ENCODE results near the gene OCA2. TPM values are rescaled to one million over a fixed set of nuclear protein-coding genes. Genes with fewer than 3 reads are reported as not detected.

Gene OCA2
- total RNA-seq, 1 experiment from 2014 or later, result 0.57 TPM

GRCh38 chr15:27826902-27827714, 272.0 kb downstream of the OCA2 start:
- no TSS peak for BruUV-seq (replicated peaks)
- POLR2A ChIA-PET, result no interaction called here

GRCh38 chr15:27826411-27826810, 272.7 kb downstream of the OCA2 start:
- H3K27ac Mint-ChIP-seq (ENCODE audit: unreplicated experiment), result no peak overlapping the region
- CTCF ChIA-PET, result no interaction called here
- H3K27me3 Mint-ChIP-seq (ENCODE audit: insufficient read depth, unreplicated experiment), result peaks cover 9% of the 10 kb centered on the region
- H3K4me3 Mint-ChIP-seq (ENCODE audit: unreplicated experiment), result no peak overlapping the region
- BruUV-seq (replicated peaks), result no TSS peak
- Histone ChIP-seq H3K4me1 (no peaks in the 10 kb centered on the region), H3K4me3 (ENCODE audit: low read depth, low read length) (no peak overlapping the region), H3K36me3 (ENCODE audit: control insufficient read depth, insufficient read depth, low read length) (no peaks in the 10 kb centered on the region), H3K9me3 (no peaks in the 10 kb centered on the region), H3K27me3 (replicated peaks; ENCODE audit: control insufficient read depth, insufficient read depth, low read length) (no peaks in the 10 kb centered on the region)
- DNase-seq, result no peak
- TF ChIP-seq CTCF (IDR thresholded peaks at IDR 0.05; ENCODE audit: insufficient read depth in 1 of 2, low read depth in 1 of 2, low read length in 1 of 2, severe bottlenecking in 1 of 2, unreplicated experiment in 1 of 2), result no peak
- intact Hi-C loops (cut with micrococcal nuclease; ENCODE audit: unreplicated experiment), result no loop called here
- POLR2A ChIA-PET, result no interaction called here
- no peaks in the 10 kb centered on the region for H3K9me3 Mint-ChIP-seq (ENCODE audit: unreplicated experiment)
- no peaks in the 10 kb centered on the region for H3K4me1 Mint-ChIP-seq (ENCODE audit: low read depth, unreplicated experiment)
- no peaks in the 10 kb centered on the region for H3K36me3 Mint-ChIP-seq (ENCODE audit: insufficient read depth, unreplicated experiment)

More at GRCh38 chr15:27826902-27827714, 272.0 kb downstream of the OCA2 start:
- H3K27me3 ChIP-seq (replicated peaks; ENCODE audit: control insufficient read depth, insufficient read depth, low read length), result no peaks in the 10 kb centered on the region
- Mint-ChIP-seq H3K27me3 (ENCODE audit: insufficient read depth, unreplicated experiment) (peaks cover 9% of the 10 kb centered on the region), H3K36me3 (ENCODE audit: insufficient read depth, unreplicated experiment) (no peaks in the 10 kb centered on the region), H3K4me3 (ENCODE audit: unreplicated experiment) (no peak overlapping the region), H3K27ac (ENCODE audit: unreplicated experiment) (no peak overlapping the region), H3K4me1 (ENCODE audit: low read depth, unreplicated experiment) (no peaks in the 10 kb centered on the region), H3K9me3 (ENCODE audit: unreplicated experiment) (no peaks in the 10 kb centered on the region)
- no peaks in the 10 kb centered on the region for H3K9me3 ChIP-seq
- CTCF ChIA-PET, result no interaction called here
- no peaks in the 10 kb centered on the region for H3K4me1 ChIP-seq
- TF ChIP-seq CTCF (IDR thresholded peaks at IDR 0.05; ENCODE audit: insufficient read depth in 1 of 2, low read depth in 1 of 2, low read length in 1 of 2, severe bottlenecking in 1 of 2, unreplicated experiment in 1 of 2), result no peak
- no peaks in the 10 kb centered on the region for H3K36me3 ChIP-seq (ENCODE audit: control insufficient read depth, insufficient read depth, low read length)
- intact Hi-C loops (cut with micrococcal nuclease; ENCODE audit: unreplicated experiment), result no loop called here
- no peak for DNase-seq
- H3K4me3 ChIP-seq (ENCODE audit: low read depth, low read length), result no peak overlapping the region

GRCh38 chr15:27824841-27825422, 274.2 kb downstream of the OCA2 start:
- peaks cover 9% of the 10 kb centered on the region for H3K27me3 Mint-ChIP-seq (ENCODE audit: insufficient read depth, unreplicated experiment)
- ChIA-PET POLR2A (no interaction called here), CTCF (no interaction called here)
- H3K9me3 Mint-ChIP-seq (ENCODE audit: unreplicated experiment), result no peaks in the 10 kb centered on the region
- no peaks in the 10 kb centered on the region for H3K36me3 Mint-ChIP-seq (ENCODE audit: insufficient read depth, unreplicated experiment)
- no peaks in the 10 kb centered on the region for H3K4me1 Mint-ChIP-seq (ENCODE audit: low read depth, unreplicated experiment)
- Histone ChIP-seq H3K4me3 (ENCODE audit: low read depth, low read length) (no peak overlapping the region), H3K27me3 (replicated peaks; ENCODE audit: control insufficient read depth, insufficient read depth, low read length) (no peaks in the 10 kb centered on the region), H3K4me1 (no peaks in the 10 kb centered on the region), H3K9me3 (no peaks in the 10 kb centered on the region), H3K36me3 (ENCODE audit: control insufficient read depth, insufficient read depth, low read length) (no peaks in the 10 kb centered on the region)
- no peak overlapping the region for H3K4me3 Mint-ChIP-seq (ENCODE audit: unreplicated experiment)
- no peak for TF ChIP-seq CTCF (IDR thresholded peaks at IDR 0.05; ENCODE audit: insufficient read depth in 1 of 2, low read depth in 1 of 2, low read length in 1 of 2, severe bottlenecking in 1 of 2, unreplicated experiment in 1 of 2)
- H3K27ac Mint-ChIP-seq (ENCODE audit: unreplicated experiment), result no peak overlapping the region
- BruUV-seq (replicated peaks), result no TSS peak
- intact Hi-C loops (cut with micrococcal nuclease; ENCODE audit: unreplicated experiment), result no loop called here
- DNase-seq, result no peak

Measured in Caco-2 (cell line).